GM04503 (cell line): Measurements from ENCODE around the gene SLC35F2.
"Not testable (repeated sequence)": the region's sequence is repeated elsewhere in the genome, so short reads cannot be mapped to it uniquely, and the experiment has no call there.

Experiments
- DNase-seq: peaks from one replicate; pipeline ENCODE4 v3.0.0-alpha.2; 2012; ENCODE audit warnings: low read depth

Gene SLC35F2

GRCh38 chr11:107789767-107790166, 68.8 kb downstream of the SLC35F2 start:
- no peak for DNase-seq

GRCh38 chr11:107787733-107788132, 70.9 kb downstream of the SLC35F2 start:
- DNase-seq: no peak

GRCh38 chr11:107785401-107785800, 73.2 kb downstream of the SLC35F2 start:
- no peak for DNase-seq

- DNase-seq: no peak
Observed at GRCh38 chr11:107783121-107783520, 75.5 kb downstream of the SLC35F2 start.

- no peak for DNase-seq
Observed at GRCh38 chr11:107780775-107781174, 77.8 kb downstream of the SLC35F2 start.

GRCh38 chr11:107780136-107780535, 78.5 kb downstream of the SLC35F2 start:
- DNase-seq: no peak

GRCh38 chr11:107778839-107779517, 79.6 kb downstream of the SLC35F2 start:
- no peak for DNase-seq

GRCh38 chr11:107777110-107777509, 81.5 kb downstream of the SLC35F2 start:
- DNase-seq: no peak

- no peak for DNase-seq
Observed at GRCh38 chr11:107776062-107776461, 82.5 kb downstream of the SLC35F2 start.

GRCh38 chr11:107770551-107770951, 88.0 kb downstream of the SLC35F2 start:
- DNase-seq: peak; percentile 75

- peak; percentile 69 for DNase-seq
Observed at GRCh38 chr11:107769189-107769588, 89.4 kb downstream of the SLC35F2 start.

GRCh38 chr11:107758719-107759355, 99.8 kb downstream of the SLC35F2 start:
- DNase-seq: not testable (repeated sequence)

GRCh38 chr11:107757661-107758060, 100.9 kb downstream of the SLC35F2 start:
- no peak for DNase-seq

GRCh38 chr11:107756553-107756952, 102.0 kb downstream of the SLC35F2 start:
- no peak for DNase-seq

GRCh38 chr11:107752949-107753822, 105.4 kb downstream of the SLC35F2 start:
- no peak for DNase-seq

GRCh38 chr11:107752508-107752907, 106.1 kb downstream of the SLC35F2 start:
- DNase-seq: no peak

GRCh38 chr11:107751082-107751481, 107.5 kb downstream of the SLC35F2 start:
- DNase-seq: no peak

GRCh38 chr11:107750313-107750712, 108.3 kb downstream of the SLC35F2 start:
- DNase-seq: no peak

- DNase-seq: no peak
Observed at GRCh38 chr11:107747622-107748021, 111.0 kb downstream of the SLC35F2 start.

- no peak for DNase-seq
Observed at GRCh38 chr11:107744736-107745135, 113.9 kb downstream of the SLC35F2 start.

GRCh38 chr11:107743191-107743590, 115.4 kb downstream of the SLC35F2 start:
- no peak for DNase-seq

GRCh38 chr11:107741044-107741823, 117.4 kb downstream of the SLC35F2 start:
- no peak for DNase-seq
